Activated naive CD8-positive, alpha-beta T cell treated with anti-CD3 and anti-CD28 coated beads, Interleukin-2, amount 50 U/mL, for 16 hours (primary cell): Measurements from ENCODE around the gene UNC5A.

Experiments
- DNase-seq: peaks from one replicate; pipeline ENCODE4 v3.0.0-alpha.2; 2020; ENCODE audit warnings: low read depth, low spot score

UNC5A gene

GRCh38 chr5:176810081-176810597, at the start of gene UNC5A:
UNC5A (plus strand) TSS chr5:176810559; CDS start chr5:176810751, 192 bp downstream.
- peak; percentile 7 for DNase-seq

GRCh38 chr5:176761755-176762154, 48.6 kb upstream of the UNC5A start:
- DNase-seq: no peak

- DNase-seq: no peak
Measured at GRCh38 chr5:176762489-176762888, 47.9 kb upstream of the UNC5A start.

- no peak for DNase-seq
Measured at GRCh38 chr5:176765687-176766086, 44.7 kb upstream of the UNC5A start.

GRCh38 chr5:176768174-176768970, 42.0 kb upstream of the UNC5A start:
- no peak for DNase-seq

- no peak for DNase-seq
Measured at GRCh38 chr5:176769911-176770310, 40.4 kb upstream of the UNC5A start.

- no peak for DNase-seq
Measured at GRCh38 chr5:176770431-176770830, 39.9 kb upstream of the UNC5A start.

GRCh38 chr5:176771102-176771845, 39.1 kb upstream of the UNC5A start:
- DNase-seq: no peak

- no peak for DNase-seq
Measured at GRCh38 chr5:176772271-176773210, 37.8 kb upstream of the UNC5A start.

- no peak for DNase-seq
Measured at GRCh38 chr5:176773408-176774035, 36.8 kb upstream of the UNC5A start.

GRCh38 chr5:176774216-176775171, 35.9 kb upstream of the UNC5A start:
- DNase-seq: no peak

GRCh38 chr5:176775409-176775808, 35.0 kb upstream of the UNC5A start:
- no peak for DNase-seq

- no peak for DNase-seq
Measured at GRCh38 chr5:176776141-176776865, 34.1 kb upstream of the UNC5A start.

- DNase-seq: no peak
Measured at GRCh38 chr5:176776916-176777315, 33.4 kb upstream of the UNC5A start.

GRCh38 chr5:176778921-176779465, 31.4 kb upstream of the UNC5A start:
- no peak for DNase-seq

GRCh38 chr5:176779537-176779936, 30.8 kb upstream of the UNC5A start:
- no peak for DNase-seq

GRCh38 chr5:176780176-176781053, 29.9 kb upstream of the UNC5A start:
- DNase-seq: no peak

GRCh38 chr5:176781054-176781375, 29.3 kb upstream of the UNC5A start:
- DNase-seq: no peak
